Stimulated activated CD8-positive, alpha-beta memory T cell treated with anti-CD3 and anti-CD28 coated beads, Interleukin-7, amount 100 ng/mL, for 24 hours (primary cell): Measurements from ENCODE around the gene MRS2.

ENCODE experiments used
- DNase-seq: peaks from one replicate; pipeline ENCODE4 v3.0.0-alpha.2; 2020; ENCODE audit warnings: low read depth

The MRS2 gene

GRCh38 chr6:24430086-24430485 is 27.4 kb downstream of the MRS2 start:
- DNase-seq, result no peak

GRCh38 chr6:24431045-24431451 is 28.3 kb downstream of the MRS2 start:
- no peak for DNase-seq

DNA sequence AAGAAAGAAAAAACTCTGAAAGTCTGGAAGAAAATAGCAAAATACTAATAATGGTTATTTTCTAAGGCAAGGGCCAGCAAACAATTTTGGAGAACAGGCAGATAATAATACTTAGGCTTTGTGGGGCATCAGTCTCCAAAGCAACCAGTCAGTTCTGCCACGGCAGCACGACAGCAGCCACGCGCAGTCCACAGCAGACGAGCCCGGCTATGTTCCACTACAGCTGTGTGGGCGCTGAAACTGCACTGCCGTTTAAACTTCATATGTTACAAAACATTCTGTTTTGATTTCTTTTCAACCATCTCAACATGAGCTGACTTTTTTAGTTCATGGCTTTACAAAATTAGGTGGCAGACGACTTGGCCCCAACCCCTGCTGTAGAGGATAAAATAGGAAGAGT is 29.9 kb downstream of the MRS2 start:
- no peak for DNase-seq

DNA sequence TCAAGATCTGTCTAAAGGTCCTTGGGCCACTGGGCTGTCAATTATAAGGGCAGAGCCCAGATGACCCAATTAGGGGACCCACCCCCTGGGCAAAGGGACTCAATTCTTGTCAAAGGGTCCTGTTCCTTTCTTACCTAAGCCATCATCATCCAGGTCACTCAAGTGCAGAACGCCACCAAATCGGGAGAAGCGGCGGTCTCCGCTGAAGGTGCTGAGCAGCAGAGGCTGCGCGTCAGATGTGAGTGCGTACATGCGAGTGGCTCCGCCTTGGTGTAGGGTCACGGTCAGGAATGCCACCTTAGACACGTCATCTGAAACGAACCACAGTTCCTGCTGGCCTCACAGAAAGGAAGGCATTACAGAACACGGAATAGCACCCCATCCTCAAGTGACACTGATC is 34.2 kb downstream of the MRS2 start:
- DNase-seq, result no peak

DNA sequence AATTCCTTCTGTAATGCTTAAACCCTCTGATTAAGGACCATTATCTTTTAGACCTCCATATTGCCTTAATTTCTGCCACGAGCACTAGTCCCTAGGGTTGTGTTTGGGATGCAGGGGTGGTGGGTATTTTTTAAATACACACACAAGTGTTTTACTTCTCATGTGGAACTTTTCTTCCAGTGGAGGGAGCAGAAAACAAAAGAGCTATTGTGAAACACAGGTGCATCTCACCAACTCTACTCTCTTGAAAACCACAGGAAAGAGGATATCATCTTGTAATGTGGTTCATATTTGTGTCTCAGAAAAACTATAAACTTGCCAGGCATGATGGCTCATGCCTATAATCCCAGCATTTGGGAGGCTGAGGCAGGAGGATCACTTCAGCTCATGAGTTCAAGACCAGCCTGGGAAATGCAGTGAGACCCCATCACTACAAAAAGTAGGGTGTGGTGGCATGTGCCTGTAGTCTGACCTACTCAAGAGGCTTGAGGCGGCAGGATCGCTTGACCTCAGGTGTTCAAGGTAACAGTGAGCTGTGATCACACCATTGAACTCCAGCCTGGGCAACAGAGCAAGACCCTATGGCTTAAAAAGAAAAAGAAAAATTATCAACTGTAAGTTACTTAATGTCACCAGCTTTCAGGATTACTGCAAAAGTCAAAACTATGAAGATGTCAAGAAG is 37.3 kb downstream of the MRS2 start:
- no peak for DNase-seq

- no peak for DNase-seq
These were observed 38.3 kb downstream of the MRS2 start for GRCh38 chr6:24440897-24441598.

- no peak for DNase-seq
These were observed 38.8 kb downstream of the MRS2 start for GRCh38 chr6:24441599-24441904.

- no peak for DNase-seq
These were observed 41.9 kb downstream of the MRS2 start for GRCh38 chr6:24444588-24444987.

- DNase-seq, result no peak
These were observed 43.0 kb downstream of the MRS2 start for GRCh38 chr6:24445704-24446103.

DNA sequence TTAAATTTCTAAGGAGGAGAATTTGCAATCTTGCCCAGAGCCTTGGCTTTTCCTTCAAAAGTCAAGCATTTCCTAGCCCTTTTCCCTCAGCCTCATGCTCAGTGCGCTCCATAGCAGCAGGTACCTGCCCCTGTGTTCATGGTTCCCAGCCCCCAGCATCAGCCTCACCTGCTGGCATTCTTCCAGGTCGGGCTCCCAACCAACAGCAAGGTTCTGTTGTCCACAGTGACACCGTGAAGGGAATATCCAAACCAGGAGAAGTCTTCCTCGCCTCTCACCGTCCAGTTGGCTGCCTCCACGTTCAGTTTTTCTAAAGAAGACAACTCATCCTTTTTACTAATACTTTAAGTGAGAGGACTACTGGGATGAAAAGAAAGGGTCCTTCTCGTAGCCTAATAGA is 43.9 kb downstream of the MRS2 start:
- no peak for DNase-seq

DNA sequence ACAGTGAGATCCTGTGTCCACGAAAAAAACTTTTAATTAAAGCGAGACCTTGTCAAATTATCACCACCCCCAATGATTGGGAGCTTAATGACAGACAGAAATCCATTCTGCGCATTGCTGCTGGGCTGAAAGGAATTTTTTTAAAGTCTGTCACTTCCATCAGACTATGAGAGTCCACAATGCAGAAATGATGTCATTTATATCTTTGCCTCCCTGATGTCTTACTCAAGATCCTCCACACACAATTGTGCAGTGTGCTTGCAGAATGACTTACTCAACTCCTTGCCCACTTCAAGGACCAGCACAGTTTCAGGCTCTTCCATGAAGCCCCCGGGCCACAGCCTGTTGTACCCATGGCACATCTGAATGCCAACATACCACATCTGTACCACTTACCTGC is 45.7 kb downstream of the MRS2 start:
- DNase-seq, result no peak

DNA sequence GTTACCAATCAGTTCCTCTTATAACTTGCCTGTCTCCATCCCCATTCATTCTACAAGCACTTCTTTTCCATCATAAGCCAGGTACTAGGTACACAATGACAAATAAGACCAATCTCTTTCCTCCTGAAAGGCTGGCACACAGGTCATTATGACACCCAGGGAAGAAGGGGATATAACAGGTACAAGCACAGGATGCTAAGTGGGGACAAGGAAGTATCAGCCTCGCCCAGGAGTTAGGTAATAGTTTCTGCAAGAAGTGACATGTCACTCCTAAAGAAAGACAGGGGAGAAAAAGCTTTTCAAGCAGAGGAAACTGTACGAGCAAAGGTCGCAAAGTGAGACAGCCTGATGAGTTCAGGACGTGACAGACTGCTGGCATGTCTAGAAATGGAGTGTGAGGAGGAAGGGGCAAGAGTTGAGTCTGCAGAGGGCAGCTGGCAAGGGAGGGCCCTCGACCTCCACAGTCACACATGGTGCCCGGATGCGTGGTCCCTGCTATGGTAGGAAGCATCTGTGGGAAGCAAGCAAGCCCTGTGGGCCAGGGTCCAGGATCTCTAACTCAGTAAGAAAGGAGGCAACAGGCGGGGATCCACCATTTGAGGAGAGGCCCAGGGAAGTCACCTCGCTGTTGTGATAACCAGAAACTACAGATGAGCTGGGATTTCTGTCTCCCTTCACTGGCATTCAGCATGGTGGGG is 46.2 kb downstream of the MRS2 start:
- no peak for DNase-seq

DNA sequence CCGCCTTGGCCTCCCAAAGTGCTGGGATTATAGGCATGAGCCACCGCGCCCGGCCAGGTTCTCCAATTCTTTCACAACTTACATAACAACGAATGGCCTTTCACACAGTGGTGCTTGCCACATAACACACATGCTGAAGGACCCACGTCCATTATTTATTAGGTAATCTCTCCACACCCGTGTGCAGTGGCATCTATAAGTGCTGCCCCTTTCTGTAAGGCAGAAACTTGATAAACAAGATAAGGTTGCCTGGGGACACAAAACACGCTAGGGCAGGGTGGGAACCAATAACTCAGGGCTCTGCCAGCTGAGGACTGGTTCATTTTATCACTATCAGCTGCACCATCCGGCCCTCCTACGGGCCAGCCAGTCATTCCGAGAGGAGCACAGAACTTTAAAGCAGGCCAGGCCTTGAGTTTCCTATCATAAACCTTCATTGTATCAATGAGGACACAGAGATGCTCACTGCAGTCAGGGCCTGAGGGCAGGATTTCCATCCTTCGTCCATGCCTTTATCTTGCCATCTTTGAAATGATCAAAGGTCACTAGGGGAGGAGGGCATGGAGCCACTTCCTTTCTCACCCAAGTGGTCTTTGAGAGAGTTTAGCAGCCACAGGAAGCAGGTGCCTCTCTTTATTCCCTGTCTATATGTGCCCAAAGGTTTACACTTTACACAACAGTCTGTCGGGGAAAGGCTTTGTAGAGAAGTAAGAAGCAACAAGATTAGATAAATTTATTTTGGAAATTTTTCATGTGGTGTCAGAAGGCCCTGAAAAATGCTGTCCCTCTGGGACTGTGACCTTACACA is 49.0 kb downstream of the MRS2 start:
- DNase-seq, result no peak

DNA sequence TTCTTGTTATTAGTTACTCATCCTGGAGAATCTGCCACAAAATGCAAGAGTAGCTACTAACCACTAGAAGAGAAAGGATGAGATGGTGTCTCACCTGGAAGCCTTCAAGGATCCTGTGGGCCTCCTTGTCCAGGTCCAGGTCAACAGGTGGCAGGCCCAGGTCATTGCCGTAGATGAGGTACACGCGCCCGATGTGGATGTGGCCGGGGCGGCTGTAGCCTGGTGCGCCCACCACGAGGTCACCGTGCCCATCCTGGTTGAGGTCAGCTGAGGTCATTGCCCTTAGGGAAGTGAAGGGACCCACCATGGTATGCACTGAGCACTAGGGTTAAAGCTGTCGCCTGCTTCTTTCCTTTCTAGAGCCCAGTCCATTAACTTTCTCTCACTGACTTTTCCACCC is 51.2 kb downstream of the MRS2 start:
- DNase-seq, result no peak

GRCh38 chr6:24454452-24454851 is 51.7 kb downstream of the MRS2 start:
- DNase-seq, result no peak

GRCh38 chr6:24455061-24455460 is 52.3 kb downstream of the MRS2 start:
- DNase-seq, result no peak

GRCh38 chr6:24458134-24458533 is 55.4 kb downstream of the MRS2 start:
- DNase-seq, result no peak

DNA sequence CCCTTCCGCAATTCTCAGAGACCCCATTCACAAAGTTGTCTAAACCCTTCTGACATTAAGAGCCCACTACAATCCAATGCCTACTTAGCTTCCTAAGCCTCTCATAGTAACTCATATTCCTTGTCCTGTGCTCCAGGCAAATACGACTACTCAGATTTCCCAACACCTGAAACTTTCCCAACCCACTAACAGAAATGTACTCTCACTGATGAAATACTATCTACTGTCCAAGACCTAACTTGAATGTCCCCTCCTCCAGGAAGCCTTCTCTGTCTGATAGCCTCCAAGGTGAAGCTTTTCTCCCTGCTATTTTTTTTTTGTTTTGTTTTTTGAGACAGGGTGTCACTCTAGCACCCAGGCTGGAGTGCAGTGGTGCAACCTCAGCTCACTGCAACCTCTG is 56.2 kb downstream of the MRS2 start:
- no peak for DNase-seq

DNA sequence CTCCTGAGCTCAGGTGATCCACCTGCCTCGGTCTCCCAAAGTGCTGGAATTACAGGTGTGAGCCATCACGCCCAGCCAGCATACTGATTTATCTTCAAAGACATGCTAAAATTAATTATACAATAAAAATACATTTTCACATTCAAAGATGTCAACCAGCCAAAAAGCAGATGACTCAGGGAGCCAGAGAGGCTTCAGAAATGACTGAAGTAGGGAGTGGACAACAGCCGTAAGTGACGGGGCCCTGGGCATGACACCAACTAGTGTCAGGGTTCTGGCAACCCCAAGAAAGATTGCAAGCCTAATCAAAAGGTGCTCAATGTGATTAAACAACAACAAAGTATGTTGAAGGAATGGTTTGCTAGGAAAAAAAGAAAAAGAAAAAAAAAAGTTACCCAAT is 58.2 kb downstream of the MRS2 start:
- DNase-seq, result no peak

GRCh38 chr6:24464253-24465038 is 61.7 kb downstream of the MRS2 start:
- DNase-seq, result no peak

DNA sequence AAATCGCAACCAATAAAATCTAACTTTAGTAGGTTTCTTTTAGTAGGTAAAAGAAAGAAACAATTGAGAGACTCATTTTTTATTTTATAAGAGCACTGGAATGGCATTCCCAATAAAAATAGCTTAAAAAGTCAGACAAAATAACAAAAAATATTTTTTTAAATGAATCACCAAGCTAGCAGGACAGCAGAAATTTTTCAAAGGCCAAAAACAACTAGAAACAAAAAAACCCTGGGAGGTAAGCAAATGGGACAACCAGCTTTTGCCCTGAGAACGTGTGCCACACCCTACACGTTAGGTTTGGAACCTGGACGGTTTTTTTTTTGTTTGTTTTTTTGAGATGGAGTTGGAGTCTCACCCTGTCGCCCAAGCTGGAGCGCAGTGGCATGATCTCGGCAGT is 67.1 kb downstream of the MRS2 start:
- no peak for DNase-seq

- no peak for DNase-seq
These were observed 69.4 kb downstream of the MRS2 start for GRCh38 chr6:24472181-24472580.
